Measurements from ENCODE around the gene DSCAM.

- TF ChIP-seq CTCF (IDR thresholded peaks at IDR 0.05; ENCODE audit: extremely low read depth in 1 of 2, insufficient read depth in 1 of 2, low read depth in 1 of 2, low read length in 2 of 2) (no peak), MAX (IDR thresholded peaks at IDR 0.05; ENCODE audit: insufficient read depth, insufficient read length) (no peak), FOS (IDR thresholded peaks at IDR 0.05; ENCODE audit: borderline replicate concordance, insufficient read depth, low read length) (no peak), EZH2 (IDR thresholded peaks at IDR 0.05; ENCODE audit: borderline replicate concordance, low read depth, low read length, severe bottlenecking) (no peak), POLR2AphosphoS5 (IDR thresholded peaks at IDR 0.05; ENCODE audit: insufficient read depth, low read depth, low read length) (no peak), POLR2A (IDR thresholded peaks at IDR 0.05; ENCODE audit: low read depth, low read length) (no peak), GATA2 (IDR thresholded peaks at IDR 0.05; ENCODE audit: insufficient read depth, insufficient read length, low read depth, low read length) (no peak)
These were observed 466.8 kb downstream of the DSCAM start for GRCh38 chr21:40379881-40380810.
